ENCODE measurements around the gene XRN1. TPM values are rescaled to one million over a fixed set of nuclear protein-coding genes. Genes with fewer than 3 reads are reported as not detected.
A peak's percentile ranks its signal among the peaks of the same experiment; 100 is the strongest.

Gene XRN1
- total RNA-seq, 4 donors from 2014 or later = 43.2 to 148 (median 61.8) TPM

GRCh38 chr3:142287866-142288638 lies 159.8 kb downstream of the XRN1 start:
- 97 to 99% methylated on average over 5 of the region's 5 CpGs for WGBS, 2 donors
- H3K4me3 ChIP-seq (replicated peaks in 1 of 3) = no peak overlapping the region
- TF ChIP-seq POLR2A (IDR thresholded peaks at IDR 0.05) (no peak), CTCF (IDR thresholded peaks at IDR 0.05) (no peak)
- H3K27me3 ChIP-seq = no peaks in the 10 kb centered on the region
- intact Hi-C loops (cut with DNase I) = no loop called here
- H3K4me1 ChIP-seq = peaks cover 0 to 8% of the 10 kb centered on the region in 2 donors
- no peaks in the 10 kb centered on the region for H3K9me3 ChIP-seq
- H3K27ac ChIP-seq = no peak overlapping the region
- no peak for DNase-seq
- no peaks in the 10 kb centered on the region for H3K36me3 ChIP-seq

DNA sequence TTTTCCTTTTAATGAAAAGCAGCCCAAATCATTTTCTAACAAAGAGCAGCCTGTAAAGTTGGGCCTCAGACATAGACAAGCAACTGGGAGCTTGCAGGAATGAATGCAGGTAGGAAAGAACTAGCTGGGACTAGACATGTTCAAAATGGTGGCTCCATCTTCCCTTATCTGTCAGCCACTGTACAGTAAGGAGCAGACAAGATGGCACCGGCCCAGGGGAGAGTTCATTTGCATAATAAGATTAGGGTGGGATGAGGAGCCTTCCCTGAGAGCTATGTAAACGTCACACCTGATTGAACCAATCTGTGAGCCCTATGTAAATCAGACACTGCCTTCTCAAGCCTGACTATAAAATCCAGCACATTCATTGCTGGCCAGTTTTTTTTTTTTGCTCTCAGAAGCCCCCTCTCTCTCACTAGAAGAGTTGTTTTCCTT lies 162.7 kb downstream of the XRN1 start:
- peak in 1 of 2 donors; percentile 18 for DNase-seq
- Histone ChIP-seq H3K27ac (no peak overlapping the region), H3K27me3 (no peaks in the 10 kb centered on the region), H3K4me1 (peaks cover 0 to 8% of the 10 kb centered on the region in 2 donors), H3K9me3 (no peaks in the 10 kb centered on the region), H3K36me3 (no peaks in the 10 kb centered on the region), H3K4me3 (replicated peaks in 1 of 3) (no peak overlapping the region)
- WGBS, 2 donors = 49 to 58% methylated on average over 2 of the region's 2 CpGs
- intact Hi-C loops (cut with DNase I) = no loop called here
- TF ChIP-seq CTCF (IDR thresholded peaks at IDR 0.05) = no peak

DNA sequence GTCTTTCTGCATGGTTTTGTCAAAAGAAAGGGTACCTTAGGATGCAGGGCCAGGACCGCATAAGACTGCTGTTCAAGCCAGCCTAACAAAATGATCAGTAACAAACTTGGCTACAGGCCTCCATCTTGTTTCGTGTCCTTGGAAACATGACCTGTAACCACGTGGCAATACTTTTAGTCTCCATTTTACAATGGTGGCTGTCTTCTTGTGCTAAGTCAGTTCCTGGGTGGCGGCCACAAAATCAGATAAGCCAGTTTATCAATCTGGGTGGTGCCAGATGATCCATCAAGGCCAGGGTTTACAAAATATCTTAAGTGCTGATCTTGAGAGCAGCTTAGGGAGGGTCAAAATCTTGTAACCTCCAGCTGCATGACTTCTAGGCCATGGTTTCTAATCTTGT lies 165.3 kb downstream of the XRN1 start:
- no peak for DNase-seq
- intact Hi-C loops (cut with DNase I) = no loop called here
- 93 to 96% methylated on average over 4 of the region's 4 CpGs for WGBS, 2 donors

DNA sequence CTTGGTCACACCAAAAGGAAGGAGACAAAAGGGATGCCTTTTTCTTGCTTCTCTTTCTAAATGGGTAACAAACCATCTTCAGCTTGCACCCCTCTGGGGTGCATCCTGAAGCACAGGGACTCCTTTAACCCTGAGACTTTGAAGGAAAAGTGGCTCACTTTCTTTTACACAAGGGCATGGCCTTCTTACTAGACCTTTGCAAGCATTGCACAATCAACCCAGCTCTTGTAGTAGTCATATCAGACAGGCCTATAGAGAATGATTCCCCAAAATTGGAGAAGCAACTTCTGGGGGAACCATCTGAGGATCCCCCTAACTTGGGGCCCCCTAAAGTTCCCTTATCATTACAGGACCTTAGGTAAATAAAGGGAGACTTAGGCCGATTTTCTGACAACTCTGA lies 166.4 kb downstream of the XRN1 start:
- H3K27ac ChIP-seq = no peak overlapping the region
- 80 to 81% methylated on average over 1 of the region's 1 CpG for WGBS, 2 donors
- no peaks in the 10 kb centered on the region for H3K27me3 ChIP-seq
- H3K9me3 ChIP-seq = no peaks in the 10 kb centered on the region
- H3K4me3 ChIP-seq (replicated peaks in 1 of 3) = no peak overlapping the region
- no peak for DNase-seq
- intact Hi-C loops (cut with DNase I) = no loop called here
- peaks cover 6 to 21% of the 10 kb centered on the region in 2 donors for H3K4me1 ChIP-seq
- no peak for TF ChIP-seq CTCF (IDR thresholded peaks at IDR 0.05)
- H3K36me3 ChIP-seq = no peaks in the 10 kb centered on the region

More for the DNA sequence above, 165.3 kb downstream of the XRN1 start:
- Histone ChIP-seq H3K4me1 (peaks cover 6 to 17% of the 10 kb centered on the region in 2 donors), H3K27me3 (no peaks in the 10 kb centered on the region), H3K4me3 (replicated peaks in 1 of 3) (no peak overlapping the region), H3K36me3 (no peaks in the 10 kb centered on the region), H3K9me3 (no peaks in the 10 kb centered on the region), H3K27ac (no peak overlapping the region)
- TF ChIP-seq CTCF (IDR thresholded peaks at IDR 0.05) (no peak), POLR2A (IDR thresholded peaks at IDR 0.05) (no peak)

- WGBS, 2 donors = 19 to 23% methylated on average over 5 of the region's 5 CpGs
- peak; percentile 48 to 54 for DNase-seq
Observed at GRCh38 chr3:142279965-142280590, 167.8 kb downstream of the XRN1 start.

More at GRCh38 chr3:142279965-142280590, 167.8 kb downstream of the XRN1 start:
- Histone ChIP-seq H3K27me3 (no peaks in the 10 kb centered on the region), H3K36me3 (no peaks in the 10 kb centered on the region), H3K4me3 (replicated peaks in 1 of 3) (no peak overlapping the region), H3K27ac (no peak overlapping the region), H3K4me1 (peaks cover 9 to 18% of the 10 kb centered on the region in 2 donors), H3K9me3 (no peaks in the 10 kb centered on the region)
- intact Hi-C loops (cut with DNase I) = loop anchor here (5.0 to 10.0 kb wide), 2 partner anchors 95 to 153 kb away; no protein-coding TSS in a partner anchor
- TF ChIP-seq CTCF (IDR thresholded peaks at IDR 0.05) = peak; percentile 13 to 89 (median 66)
- no peak for TF ChIP-seq POLR2A (IDR thresholded peaks at IDR 0.05)
